Islet of Langerhans (tissue), 1 donor: ENCODE results near the gene CMTM3.
"Not testable (repeated sequence)": the region's sequence is repeated elsewhere in the genome, so short reads cannot be mapped to it uniquely, and the experiment has no call there.

ENCODE experiments used
- FAIRE-seq: peaks from one replicate; lab custom pipeline; 2011; peaks lifted over from hg19 to GRCh38; lab: Jason Lieb, UNC

CMTM3 gene

DNA sequence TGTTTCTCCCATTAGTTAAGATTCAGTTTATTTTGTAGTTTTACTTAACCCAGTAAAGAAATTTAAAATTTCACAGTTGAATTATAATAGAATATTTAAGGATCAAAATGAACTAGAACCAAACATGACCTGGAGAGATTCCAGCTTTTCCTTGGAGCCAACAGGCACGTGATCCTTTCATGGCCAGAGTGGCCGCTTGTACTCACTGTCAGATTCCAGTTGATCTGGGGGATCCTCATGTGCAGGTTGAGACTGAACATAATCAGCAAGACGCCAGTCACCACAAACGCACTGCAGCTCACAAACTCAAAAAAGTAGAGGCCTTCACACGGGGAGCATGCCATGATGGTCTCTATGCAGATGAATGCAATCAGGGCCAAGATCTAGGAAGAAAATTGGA, 31.7 kb downstream of the CMTM3 start:
- FAIRE-seq = no peak

- FAIRE-seq = no peak
These were observed 33.3 kb downstream of the CMTM3 start for GRCh38 chr16:66637806-66638205.

GRCh38 chr16:66639091-66639885, 34.8 kb downstream of the CMTM3 start:
- no peak for FAIRE-seq

DNA sequence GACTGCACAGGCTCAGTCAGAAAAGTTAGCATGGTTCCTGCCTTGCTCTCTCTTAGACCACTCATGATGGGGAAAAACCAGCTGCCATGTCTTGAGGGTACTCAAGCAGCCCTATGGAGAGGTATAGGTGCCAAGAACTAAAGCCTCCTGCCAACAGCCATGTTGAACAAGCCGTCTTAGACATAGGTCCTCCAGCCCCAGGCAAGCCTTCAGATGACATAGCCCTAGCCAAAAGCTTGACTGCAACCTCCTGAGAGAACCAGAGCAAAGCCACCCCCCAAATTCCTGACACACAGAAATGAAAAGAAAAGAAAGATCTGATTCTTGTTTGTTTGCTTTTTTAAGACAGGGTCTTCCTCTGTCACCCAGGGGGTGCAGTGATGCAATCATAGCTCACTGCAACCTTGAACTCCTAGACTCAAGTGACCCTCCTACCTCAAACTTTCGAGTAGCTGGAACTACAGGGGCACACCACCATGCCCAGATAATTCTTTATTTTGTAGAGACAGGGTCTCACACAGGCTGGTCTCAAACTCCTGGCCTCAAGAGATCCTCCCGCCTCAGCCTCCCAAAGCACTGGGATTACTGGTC, 36.3 kb downstream of the CMTM3 start:
- FAIRE-seq = no peak

DNA sequence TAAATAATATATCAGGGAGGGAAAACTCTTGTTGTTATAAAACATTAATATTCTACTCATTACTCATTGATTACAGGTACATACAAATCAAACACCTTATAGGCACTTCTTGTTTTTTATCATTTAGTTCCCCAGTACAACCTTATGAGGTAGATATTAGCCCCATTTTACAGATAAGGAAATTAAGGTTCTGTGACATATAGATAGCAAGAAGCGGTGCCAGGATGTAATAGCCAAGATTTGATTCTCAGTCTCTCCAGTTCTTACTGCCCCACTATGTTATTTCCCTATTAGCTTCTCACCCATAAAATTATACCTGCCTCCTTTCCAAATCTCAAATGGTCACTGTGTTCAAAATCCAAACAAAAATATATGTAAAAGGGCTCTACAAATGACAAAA, 36.9 kb downstream of the CMTM3 start:
- no peak for FAIRE-seq

DNA sequence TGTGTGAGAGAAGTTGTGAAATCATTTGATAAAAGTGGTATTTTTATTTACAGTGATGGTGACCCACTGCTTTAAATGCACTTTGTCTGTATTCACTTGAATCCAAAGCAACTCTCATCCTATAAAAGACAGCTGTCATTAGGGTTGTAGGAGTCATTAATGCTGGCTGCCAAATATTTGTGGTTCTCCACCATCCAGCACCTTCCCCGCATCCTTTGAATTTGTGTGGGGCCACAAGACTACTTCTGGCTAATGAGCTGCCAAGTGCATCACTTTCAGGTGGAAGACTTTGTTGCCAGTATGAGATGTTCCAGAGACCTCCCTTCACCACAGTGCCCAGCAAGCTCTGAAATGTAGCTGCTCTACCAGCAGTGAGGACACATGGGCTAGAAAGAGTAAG, 43.4 kb downstream of the CMTM3 start:
- no peak for FAIRE-seq

- no peak for FAIRE-seq
These were observed 44.7 kb downstream of the CMTM3 start for GRCh38 chr16:66649167-66649566.

- no peak for FAIRE-seq
These were observed 45.2 kb downstream of the CMTM3 start for GRCh38 chr16:66649636-66650205.

DNA sequence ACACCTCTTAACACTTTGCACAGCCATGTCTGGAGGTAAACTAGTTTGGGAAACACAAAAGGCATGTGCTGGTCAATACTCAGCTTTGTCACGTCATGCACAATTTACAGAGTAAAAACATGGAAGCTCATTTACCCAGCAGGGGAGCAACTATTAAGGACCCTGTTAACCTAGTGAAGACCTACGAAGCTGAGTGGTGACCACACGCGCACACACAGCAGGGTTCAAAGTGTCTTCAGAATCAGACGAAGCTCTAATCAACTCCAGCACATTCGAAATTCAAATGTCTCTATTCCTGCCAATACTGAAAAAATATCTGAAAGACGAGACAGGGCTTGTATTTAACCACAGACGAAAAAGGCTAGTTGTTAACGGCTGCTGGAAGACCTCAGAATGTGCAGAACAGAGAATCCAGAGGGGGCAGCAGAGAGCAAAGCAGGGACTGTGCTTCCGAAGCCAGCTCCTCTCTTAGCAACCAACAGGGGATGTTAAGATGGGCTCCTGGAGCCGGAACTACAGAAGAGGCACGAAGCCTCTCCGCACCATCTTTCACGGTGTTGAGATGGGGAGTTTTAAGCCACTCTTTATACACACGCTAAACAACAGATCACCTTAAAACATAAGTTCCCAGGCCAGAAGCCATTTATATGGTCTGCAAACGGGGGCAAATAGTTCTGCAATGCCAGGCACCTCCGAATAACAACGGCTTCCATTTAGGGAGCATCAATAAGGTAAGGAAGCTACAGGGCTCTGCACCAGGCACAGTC, 46.4 kb downstream of the CMTM3 start:
- FAIRE-seq = peak; percentile 33

- no peak for FAIRE-seq
These were observed 46.9 kb downstream of the CMTM3 start for GRCh38 chr16:66651474-66651765.

DNA sequence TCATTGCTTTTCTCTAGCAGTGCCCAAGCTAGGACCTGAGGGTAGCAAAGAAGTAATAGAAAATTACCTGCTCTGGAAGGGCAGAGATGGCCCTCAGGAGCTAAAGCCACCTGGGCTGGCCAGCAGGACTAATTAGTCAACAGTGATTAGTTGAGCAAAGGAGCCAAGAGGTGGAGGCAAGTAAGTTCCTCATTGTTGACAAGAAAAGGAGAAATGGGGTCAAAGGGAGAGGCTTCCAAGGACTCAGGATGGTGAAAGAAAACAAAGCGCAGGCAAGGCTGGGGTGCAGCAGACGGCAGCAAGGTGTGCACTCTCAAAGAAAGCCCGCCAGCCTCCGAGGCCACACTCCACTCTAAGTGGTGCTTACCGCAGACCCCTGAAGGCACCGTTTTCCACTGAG, 47.5 kb downstream of the CMTM3 start:
- no peak for FAIRE-seq

GRCh38 chr16:66652661-66653360, 48.3 kb downstream of the CMTM3 start:
- no peak for FAIRE-seq

DNA sequence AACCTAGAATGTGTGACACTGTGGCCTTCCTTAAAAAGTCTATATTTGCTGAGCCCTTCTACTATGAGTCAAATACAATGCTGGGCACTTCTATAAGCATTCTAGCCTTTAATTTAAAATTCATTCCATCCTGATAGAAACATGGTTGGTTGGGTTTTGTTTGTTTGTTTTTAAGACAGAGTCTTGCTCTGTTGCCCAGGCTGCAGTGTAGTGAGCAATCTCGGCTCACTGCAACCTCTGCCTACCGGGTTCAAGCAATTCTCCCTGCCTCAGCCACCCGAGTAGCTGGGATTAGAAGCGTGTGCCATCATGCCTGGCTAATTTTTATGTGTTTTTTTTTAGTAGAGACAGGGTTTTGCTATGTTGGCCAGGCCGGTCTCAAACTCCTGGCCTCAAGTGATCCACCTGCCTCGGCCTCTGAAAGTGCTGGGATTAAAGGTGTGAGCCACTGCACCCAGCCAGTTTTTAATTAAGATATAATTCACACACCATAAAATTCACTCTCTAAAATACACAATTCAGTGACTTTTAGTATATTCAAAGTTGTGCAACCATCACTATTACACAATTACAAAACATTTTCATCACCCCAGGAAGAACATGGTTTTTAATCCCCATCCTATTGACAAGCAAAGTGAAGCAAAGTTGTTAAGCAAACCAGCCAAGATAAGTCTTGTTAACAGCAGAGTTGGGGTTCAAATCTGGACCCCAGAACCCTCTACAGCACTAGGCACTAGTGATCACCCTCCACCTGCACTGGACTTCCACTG, 49.3 kb downstream of the CMTM3 start:
- no peak for FAIRE-seq

- no peak for FAIRE-seq
These were observed 52.0 kb downstream of the CMTM3 start for GRCh38 chr16:66656547-66656946.

DNA sequence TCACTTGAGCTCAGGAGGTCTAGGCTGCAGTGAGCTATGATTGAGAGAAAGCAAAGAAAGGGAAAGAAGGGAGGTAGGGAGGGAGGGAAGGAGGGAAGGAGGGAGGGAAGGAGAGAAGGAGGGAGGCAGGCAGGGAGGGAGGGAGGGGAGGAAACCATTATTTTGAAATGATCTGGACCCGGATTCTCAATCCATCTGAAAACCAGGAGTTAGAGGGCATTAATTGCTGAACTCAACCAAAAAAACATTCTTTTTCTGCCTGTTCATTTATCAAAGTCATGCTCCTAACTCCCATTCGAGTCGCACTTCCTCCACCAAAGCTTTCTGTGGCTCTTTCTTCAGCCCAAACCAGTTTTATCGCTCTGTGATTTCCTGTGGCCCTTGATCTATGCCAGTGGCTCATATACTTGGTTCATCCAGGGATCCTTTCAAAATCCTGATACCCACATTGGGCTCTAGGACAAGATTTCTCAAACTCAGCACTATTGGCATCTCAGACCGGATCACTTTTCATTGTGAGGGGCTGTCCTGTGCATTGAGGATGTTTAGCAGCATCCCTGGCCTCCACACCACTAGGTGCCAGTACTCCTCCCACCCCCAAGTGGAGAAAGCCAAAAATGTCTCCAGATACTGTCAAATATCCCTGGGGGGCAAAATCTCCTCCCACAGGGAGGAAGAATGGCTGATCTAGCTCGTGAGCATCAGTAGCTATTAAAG, 53.8 kb downstream of the CMTM3 start:
- no peak for FAIRE-seq

DNA sequence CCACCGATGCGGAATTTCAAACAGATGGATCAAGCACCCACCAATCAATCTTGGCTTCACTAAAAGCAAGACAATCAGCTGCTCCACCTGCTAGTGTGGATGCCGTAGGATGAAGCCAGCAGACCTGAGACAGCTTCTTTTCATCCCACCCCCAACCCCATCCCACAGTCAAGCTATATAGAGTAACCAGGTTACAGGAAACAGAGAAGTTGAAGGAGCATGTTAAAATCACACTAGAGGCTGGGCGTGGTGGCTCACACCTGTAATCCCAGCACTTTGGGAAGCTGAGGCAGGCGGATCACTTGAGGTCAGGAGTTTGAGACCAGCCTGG, 54.3 kb downstream of the CMTM3 start:
- FAIRE-seq = no peak

DNA sequence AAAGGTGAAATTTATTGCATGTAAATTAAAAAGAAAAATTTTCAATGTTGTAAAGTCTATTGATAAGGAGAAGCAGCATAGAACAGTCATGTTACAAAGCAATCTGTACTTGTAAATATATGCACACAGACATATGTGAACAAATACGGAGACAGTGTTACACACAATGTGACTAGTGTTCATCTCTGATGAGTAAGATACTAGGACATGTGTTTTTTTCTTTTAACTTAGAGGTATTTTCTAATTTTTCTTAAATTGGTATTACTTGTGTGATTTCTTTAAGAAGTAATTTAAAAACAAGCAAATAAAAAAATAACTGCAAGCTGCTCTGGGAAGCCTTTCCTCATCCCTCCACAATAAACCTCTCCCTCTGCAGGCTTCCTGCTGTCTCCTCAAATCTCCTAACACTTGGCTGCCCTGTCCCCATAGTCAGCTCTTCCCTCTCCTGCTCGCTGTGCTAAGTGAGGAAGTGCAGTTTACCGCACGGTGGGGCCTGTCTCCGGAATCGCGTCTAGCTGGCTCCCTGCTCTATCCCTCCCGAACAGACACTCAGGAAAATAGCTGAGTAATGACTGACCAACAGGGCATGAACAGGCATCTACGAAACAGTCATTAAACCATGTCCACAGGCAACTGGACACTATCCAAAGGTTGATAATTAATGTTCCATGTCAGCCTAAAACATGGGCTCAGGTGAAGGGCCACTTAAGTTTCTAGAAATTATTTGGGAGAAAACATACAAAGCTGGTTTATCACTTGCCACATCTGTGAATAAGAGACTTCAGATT, 56.1 kb downstream of the CMTM3 start:
- no peak for FAIRE-seq

GRCh38 chr16:66661210-66661560, 56.7 kb downstream of the CMTM3 start:
- no peak for FAIRE-seq

- not testable (repeated sequence) for FAIRE-seq
These were observed 57.3 kb downstream of the CMTM3 start for GRCh38 chr16:66661671-66662346.
